Stimulated activated CD4-positive, alpha-beta T cell treated with anti-CD3 and anti-CD28 coated beads, TNF-alpha, amount 100 ng/mL, for 1 hour (primary cell): ENCODE data around the gene BORCS5.
"Not testable (repeated sequence)": the region's sequence is repeated elsewhere in the genome, so short reads cannot be mapped to it uniquely, and the experiment has no call there.

Experiments
- DNase-seq, 3 donors: peaks; one replicate each; pipeline ENCODE4 v3.0.0-alpha.2; 2020; ENCODE audit warnings: low read depth in 3 of 3, low spot score in 1 of 3

BORCS5 gene

DNA sequence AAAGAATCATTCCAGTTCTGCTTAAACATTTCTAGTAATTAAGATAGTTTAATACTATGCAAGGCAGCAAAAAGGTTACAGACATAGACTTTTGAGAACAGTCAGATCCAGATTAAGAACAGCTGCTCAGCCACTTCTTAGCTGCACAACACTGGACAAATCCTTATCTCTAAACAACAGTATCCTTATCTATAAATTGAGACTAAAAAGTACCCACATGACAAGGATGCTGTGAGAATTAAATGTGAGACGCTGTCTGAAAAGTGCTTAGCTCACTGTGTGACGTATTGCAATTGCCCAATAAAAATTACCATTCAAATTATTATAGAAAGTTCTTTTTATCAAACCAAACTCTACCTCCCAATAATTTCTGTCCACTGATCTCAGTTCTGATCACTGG is 35.5 kb downstream of the BORCS5 start:
- no peak for DNase-seq

DNA sequence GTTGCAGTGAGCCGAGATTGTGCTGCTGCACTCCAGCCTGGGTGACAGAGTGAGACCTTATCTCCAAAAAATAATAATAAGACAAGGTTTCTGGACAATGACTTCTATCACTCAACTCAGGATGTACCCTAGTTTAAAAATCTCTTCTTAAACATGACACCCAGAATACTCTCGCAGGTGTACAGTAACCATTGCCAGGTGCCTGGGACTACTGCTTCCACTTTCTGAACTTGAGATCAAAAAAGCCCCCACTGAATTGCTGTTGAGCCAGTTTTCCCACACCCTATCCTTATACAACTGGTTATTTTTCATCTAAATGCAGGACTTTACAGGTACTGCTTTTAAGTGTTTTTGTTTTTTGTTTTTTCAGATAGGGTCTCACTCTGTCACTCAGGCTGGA is 36.3 kb downstream of the BORCS5 start:
- DNase-seq: no peak

DNA sequence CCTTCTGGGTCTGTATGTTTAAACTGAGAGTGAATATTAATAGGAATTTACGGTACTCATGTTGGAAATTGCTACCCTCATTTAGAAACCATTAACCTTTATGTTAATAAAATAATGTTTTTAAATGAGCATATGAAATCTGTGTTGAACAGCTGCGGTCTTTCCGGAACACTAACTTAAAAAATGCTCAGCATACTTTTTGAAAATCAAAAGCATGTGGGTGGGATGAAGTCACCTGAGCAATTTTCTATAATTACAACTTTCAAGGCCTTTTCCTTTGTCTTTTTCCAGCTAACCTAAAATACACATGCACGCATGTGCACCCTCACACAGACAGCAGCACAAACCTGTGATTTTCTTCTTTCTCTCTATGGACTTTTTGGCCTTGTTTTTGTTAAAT is 39.8 kb downstream of the BORCS5 start:
- DNase-seq: no peak

DNA sequence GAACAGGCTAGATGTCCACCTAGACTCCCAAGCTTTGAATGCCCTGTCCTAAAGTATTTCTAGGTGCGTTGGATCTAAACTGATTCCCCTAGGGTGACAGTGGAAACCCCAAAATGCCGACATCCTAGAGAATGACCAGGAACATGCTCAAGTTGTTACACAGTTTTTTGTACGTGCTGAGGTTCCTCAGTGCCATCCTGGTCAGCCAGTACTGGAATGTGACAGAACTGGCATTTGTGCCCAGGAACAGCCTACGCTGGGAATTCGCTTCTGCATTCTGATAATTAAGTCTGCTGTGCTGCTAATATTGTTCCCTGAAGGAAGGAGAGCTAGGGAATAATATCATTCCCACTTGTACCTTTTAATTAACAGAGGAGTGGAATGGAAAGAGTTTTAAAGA is 40.3 kb downstream of the BORCS5 start:
- DNase-seq: no peak

DNA sequence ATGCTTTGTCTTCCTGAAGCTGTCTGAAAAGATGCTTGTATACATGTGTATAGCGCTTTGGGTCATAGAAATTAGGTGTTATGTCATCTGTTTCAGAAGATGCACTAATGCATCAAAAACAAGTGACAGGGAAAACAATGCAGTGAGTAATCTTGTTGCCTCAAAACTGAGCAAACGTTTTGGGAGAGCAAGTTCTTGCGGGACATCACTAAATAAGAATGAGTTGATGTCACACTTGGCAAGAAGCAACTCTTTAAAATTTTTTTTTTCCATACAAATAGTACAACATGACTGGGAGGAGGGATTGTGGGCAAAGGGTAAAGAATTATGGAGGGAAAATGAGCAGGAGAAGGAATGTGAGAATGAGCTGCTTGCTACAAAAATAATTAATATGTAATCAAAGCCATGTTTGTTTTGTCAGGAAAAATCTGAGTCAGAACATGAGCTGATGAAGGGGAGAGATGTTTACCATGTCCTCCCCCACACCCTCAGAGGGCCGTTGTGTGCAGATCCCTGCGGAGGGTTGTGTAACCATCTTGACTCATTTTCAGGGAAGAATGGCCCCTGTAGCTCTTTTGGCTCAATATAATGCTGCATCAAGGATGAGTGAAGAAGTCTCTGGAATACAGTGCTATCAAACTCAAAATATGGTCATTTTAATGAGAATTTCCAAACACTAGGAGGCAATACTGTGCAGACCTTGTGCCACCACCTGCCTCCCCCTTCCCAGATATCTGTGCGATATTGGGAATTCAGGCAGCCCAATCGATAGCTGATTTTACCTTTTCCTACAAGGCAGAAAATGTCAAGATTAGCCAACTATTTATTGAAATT is 41.4 kb downstream of the BORCS5 start:
- no peak for DNase-seq

DNA sequence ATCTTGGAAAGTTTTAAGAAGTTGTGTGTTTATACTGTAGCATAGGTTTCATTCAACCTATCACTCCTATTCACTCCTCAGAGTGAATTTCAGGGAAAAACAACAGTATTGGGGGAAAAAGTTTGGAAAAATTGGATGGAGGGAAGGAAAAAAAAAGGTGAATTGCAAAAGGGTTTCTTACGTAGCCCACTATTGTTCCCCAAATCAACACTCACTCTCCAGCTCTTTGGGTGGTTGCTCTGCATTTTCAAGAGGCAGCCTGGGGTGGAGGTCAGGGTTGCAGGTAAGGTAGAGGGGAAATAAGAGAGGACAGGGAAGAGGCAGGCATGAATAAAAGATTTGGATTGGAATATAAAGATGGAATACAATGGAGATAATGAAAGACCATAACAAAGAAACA is 42.3 kb downstream of the BORCS5 start:
- DNase-seq: no peak

DNA sequence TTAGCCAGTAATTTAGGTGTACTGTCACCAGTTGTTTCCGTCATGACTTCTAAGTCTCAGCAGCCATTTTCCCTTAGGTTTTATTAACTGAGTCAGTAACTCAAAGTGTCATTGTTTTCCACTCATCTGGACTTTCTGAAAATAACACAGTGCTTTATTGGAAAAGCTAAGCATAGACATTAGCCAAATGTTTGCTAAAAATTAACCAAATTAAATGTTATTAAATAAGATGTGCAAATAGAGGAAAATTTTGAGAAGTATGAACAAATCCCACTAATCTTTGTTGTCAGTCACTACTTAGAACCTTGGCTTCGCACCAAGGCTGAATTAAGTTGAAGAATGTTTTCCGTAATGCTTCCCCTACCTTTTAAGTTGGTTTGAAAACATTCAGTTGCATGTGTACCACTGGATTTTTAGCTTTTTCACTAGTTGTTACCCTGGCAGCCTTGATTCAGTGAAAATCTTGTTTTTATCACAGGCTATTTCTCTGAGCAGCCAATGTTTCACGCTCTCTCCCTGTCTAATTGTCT is 43.0 kb downstream of the BORCS5 start:
- no peak for DNase-seq

DNA sequence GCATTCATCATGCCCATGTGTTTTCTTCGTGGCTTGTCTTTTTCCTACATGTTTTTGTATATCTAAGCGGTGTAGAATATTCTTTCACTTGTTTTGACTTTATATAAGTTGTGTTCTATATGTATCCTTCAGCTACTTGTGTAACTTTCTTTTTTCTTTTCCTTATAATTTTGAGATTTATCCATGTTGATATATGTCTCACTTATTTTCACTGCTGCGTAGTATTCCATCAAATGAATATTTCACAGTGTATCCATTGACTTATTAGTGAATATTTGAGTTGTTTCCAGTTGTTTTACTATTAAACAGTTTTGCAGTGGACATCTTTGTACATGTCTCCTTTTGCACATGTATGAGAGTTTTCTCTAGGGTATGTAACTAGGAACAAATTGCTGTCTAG is 43.9 kb downstream of the BORCS5 start:
- no peak for DNase-seq

DNA sequence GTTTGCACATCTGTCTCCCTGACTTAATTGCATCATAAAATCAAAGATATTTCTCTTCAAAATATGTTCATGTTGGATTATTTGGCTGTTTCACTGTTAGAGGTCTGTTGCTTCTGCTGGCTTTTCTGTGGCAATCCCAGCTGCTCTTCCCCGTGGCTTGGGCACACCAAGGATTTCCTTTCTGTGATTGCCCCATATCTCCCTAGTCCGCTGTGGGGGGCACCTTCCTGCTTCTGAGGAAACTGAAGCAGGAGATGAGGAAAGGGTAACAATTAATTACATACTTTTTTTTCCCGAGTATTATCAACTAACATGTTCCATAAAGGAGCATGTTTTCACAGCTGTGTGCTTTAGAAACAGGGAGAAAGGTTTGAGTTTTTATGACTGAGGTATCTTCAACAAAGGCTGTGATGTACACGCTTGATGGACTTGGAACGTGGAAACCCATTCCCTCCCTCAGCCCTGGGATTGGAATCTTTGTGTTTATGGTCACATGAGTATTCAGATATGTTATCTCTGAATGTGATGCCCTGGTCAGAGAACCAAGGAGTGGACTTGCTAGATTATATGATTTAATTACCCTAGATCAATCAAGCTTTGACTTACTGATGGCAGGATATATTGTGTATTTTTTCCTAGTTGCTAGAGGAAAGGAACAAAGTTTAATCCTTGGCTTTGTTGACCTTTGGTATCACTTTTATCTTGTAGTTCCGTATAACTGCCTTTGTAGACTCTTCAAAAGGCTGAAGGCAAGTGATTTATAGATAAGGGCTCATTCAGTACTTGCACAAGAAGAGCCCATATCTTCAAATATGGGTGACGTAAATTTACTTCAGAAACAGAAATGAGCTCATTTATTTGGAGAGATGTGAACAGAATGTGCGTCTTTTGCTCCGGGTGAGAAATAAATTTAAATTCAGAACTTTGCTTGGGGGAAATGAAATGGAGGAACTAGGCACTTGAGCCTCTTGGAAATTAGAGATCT is 46.7 kb downstream of the BORCS5 start:
- DNase-seq: no peak

DNA sequence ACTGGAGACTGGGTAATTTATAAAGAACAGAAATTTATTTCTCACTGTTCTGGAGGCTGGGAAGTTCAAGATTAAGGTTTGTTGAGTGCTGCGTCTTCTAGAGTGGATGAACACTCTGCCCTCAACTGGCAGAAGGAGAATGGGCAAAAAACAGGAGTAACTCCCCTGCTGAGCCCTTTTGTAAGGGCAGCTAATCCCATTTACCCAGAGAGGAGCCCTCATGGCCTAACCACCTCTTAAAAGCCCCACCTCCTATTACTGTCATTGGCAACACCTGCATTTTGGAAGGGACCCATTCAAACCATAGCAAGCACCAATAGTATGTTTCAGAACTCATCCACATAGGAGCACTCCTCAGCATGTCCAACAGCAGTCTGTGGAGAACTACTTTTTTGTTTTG is 47.4 kb downstream of the BORCS5 start:
- no peak for DNase-seq

DNA sequence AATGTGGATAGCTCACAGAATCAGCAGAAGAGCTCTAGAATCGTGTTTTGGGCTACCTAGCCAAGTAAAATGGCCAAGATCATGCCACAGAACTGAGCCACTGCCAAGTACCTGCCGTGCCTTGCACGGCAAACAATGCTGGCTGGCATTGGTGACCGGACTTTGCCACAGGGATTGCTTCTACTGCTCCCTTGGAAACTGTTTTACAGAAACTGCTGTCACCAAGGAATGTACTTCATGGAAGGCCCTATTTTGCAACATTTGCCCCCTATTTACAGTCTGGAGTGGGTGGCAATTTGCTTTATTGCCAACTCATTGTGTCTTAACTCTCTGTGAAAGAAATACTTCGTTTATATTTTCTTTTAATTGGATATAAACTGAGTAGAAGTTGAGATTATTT is 49.0 kb downstream of the BORCS5 start:
- DNase-seq: no peak

DNA sequence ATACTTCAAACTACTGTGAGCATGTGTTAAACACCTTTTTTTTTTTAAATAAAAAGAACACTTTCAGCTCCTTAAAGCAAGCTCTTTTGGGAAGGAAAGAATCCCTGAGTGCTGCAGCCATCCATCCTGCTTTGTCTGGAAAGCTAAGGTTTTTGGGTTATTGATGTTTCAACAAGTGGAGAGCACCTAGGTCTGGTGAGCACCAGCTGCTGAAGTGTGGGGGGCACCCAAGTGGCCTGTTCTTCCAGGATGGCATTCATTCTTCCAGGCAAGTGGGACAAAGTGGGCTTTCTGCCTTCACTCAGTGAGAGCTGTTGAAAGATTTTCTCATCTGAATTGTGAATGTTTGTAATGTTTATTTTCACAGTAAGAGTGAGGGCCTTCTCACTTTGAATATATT is 49.9 kb downstream of the BORCS5 start:
- DNase-seq: no peak

DNA sequence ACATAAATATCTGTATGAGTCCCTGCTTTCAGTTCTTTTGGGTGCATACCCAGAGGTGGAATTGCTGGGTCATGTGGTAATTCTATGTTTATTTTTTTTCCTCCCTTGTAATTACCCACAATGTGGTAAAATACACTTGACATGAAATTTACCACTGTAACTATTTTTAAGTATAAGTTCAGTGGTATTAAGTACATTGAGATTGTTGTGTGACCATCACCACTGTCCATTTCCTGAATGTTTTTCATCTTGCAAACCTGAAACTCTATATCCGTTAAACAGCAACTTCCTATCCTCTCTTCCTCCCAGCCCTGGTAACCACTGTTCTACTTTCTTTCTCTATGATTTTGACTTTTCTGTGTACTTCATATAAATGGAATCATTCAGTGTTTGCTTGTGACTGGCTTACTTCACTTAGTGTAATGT is 51.4 kb downstream of the BORCS5 start:
- DNase-seq: no peak

DNA sequence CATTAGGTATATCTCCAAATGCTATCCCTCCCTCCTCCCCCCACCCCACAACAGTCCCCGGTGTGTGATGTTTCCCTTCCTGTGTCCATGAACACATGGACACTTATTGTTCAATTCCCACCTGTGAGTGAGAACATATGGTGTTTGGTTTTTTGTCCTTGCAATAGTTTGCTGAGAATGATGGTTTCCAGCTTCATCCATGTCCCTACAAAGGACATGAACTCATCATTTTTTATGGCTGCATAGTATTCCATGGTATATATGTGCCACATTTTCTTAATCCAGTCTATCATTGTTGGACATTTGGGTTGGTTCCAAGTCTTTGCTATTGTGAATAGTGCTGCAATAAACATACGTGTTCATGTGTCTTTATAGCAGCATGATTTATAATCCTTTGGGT is 52.5 kb downstream of the BORCS5 start:
- not testable (repeated sequence) for DNase-seq

DNA sequence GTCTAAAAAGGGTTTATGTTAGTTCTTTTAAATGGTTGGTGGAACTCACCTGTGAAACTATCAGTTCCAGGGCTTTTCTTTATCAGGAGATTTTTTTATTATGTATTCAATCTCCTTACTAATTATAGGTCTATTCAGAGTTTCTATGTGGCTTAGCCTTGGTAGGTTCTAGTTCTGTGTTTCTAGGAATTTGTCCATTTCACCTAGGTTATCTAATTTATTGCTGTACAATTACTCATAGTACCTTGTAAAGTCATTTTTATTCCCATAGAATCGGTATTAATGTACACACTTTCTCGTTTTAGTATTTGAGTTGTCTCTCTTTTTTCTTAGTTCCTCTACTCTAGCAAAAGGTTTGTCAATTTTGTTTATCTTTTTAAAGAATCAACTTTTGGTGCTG is 59.0 kb downstream of the BORCS5 start:
- DNase-seq: no peak

DNA sequence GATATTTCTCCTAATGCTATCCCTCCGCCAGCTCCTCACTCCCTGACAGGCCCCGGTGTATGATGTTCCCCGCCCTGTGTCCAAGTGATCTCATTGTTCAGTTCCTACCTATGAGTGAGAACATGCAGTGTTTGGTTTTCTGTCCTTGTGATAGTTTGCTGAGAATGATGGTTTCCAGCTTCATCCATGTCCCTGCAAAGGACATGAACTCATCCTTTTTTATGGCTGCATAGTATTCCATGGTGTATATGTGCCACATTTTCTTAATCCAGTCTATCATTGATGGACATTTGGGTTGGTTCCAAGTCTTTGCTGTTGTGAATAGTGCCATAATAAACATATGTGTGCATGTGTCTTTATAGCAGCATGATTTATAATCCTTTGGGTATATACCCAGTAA is 62.3 kb downstream of the BORCS5 start:
- DNase-seq: not testable (repeated sequence)

DNA sequence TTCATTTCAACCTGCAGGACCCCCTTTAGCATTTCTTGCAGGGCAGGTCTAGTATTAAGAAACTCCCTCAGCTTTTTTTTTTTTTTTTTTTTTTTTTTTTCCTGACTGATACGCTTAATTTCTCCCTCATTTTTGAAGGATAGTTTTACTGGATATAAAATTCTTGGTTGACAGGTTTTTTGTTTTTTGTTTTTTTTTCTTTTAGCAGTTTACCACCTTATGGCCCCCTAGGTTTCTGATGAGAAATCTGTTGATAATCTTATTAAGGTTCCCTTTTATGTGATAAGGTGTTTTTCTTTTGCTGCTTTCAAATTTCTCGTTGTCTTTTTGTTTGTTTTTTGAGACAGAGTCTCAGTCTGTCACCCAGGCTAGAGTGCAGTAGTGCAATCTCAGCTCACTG is 66.5 kb downstream of the BORCS5 start:
- DNase-seq: no peak

DNA sequence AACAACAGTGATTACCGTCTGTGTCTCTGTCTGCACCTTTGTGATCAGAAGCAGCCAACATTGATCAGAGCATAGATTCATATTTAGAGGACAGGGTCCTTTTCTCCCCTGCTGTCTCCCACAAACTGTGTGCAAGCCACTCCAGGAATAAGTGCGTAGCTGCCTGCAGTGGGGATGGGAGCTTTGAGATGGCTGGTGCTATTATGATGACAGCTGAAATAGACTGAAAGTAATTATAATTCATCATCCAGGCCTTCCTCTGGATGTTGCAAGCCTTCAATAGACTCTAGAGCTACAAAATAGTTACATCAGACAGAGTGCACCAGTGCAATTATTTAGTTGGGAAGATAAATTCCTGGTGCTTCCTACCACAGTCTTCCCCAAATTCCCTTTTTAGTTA is 68.1 kb downstream of the BORCS5 start:
- no peak for DNase-seq

DNA sequence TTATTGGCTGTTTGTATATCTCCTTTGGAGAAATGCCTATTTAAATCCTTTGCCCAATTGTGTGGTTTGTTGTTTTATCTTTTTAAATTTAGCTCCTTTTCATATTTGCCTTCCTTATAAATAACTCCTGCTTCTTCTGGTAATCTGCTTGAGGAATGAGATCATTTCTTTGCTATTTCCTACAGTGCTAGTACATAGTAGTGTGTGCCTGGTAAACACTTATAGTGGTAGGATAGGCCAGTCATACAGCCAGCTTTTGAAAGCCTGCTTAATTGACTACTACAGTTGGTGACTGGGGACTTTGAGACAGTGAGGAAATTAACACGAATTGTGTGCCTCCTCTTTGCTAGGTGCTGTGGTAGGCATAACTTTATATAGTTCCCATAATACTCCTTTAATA is 68.7 kb downstream of the BORCS5 start:
- no peak for DNase-seq

DNA sequence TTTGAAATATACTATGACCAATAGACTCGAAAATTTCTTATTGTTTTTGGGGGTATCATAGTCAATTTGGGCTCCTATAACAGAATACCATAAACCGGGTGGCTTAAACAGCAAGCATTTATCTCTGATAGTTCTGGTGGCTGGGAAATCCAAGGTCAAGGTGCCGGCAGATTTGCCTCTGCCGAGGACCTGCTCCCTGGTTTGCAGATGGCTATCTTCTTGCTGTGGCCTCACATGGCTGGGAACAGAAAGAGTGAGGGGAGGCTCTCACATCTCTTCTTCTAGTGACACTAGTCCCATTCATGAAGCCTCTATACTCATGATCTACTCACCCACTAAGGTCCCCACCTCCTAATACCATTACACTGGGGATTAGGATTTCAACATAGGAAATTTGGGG is 70.7 kb downstream of the BORCS5 start:
- DNase-seq: no peak

DNA sequence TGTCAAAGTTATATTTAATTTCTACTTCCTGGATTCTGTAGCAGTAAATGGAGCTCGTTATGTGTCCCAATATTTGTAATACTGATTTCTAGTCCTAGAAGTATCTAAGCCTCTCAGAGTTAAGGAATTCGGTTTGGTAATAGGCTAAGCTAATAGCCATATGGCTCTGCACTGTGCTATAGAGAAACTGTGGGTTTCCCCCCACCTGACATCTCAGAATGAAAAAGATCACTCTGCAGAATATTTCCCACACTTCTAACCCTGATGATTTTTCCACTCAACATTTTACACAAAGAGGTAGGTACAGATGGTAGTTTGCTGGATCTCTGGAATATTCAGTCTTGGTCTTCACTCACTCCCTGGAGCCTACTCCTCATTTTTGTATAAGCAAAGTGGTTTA is 71.2 kb downstream of the BORCS5 start:
- no peak for DNase-seq
